Measurements from ENCODE around the gene TFAP2A.

DNA sequence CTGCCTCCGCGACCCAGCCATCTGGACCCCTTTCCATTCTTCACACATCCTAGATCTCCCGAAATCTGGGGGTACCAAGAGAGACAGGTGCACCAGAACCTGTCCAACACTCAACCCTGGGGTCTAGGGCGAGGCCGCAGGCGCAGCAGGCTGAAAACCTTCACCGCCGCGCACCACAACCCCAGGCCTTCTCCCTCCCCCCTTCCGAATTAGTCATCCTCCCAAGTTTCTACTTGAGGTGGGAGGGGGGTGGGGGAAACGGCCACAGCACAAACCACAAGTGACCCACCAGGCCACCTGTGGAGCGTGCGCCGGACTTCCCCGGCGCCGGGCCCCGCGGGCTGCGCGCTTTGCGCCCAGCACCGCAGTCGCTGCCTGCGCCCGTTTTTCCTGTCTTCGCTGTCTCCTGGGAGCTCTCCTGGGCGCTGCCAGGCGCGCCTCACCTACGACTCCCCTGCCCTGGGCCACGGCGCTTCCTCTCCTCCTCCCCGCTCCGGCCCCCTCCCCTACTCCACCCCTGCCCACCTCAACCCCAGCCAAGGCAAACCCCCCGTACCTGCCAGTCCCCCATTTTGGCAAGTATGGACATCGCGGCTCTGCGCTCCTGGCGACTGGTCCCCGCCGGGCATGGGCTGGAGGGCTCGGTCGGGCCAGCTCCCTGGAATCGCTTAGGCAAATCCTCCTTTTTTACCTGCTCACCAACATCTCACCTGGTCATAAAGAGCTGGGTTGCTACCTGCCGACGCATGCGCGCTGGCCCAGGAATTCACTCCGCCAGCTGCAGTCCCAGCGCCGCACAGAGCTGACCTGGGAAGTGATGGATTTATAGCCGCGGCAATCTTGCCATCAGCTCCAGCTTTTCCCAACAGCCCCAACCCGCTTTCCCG lies 4.2 kb upstream of the TFAP2A start:
- no peak for TF ChIP-seq EZH2phosphoT487 (conservative IDR thresholded peaks at IDR 0.05; ENCODE audit: low read length)
- TF ChIP-seq, protein P1, sequence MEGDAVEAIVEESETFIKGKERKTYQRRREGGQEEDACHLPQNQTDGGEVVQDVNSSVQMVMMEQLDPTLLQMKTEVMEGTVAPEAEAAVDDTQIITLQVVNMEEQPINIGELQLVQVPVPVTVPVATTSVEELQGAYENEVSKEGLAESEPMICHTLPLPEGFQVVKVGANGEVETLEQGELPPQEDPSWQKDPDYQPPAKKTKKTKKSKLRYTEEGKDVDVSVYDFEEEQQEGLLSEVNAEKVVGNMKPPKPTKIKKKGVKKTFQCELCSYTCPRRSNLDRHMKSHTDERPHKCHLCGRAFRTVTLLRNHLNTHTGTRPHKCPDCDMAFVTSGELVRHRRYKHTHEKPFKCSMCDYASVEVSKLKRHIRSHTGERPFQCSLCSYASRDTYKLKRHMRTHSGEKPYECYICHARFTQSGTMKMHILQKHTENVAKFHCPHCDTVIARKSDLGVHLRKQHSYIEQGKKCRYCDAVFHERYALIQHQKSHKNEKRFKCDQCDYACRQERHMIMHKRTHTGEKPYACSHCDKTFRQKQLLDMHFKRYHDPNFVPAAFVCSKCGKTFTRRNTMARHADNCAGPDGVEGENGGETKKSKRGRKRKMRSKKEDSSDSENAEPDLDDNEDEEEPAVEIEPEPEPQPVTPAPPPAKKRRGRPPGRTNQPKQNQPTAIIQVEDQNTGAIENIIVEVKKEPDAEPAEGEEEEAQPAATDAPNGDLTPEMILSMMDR (IDR thresholded peaks at IDR 0.05; ENCODE audit: insufficient read depth, low read length, poor library complexity, severe bottlenecking): no peak

Data from SU-DHL-6 (cell line).